ENCODE results near the gene BRINP3.

GRCh38 chr1:190102757-190103326, 374.8 kb downstream of the BRINP3 start:
- no peak for TF ChIP-seq HMGXB4 (CRISPR knock-in tag; IDR thresholded peaks at IDR 0.05)
- TF ChIP-seq JUN (IDR thresholded peaks at IDR 0.05; ENCODE audit: borderline replicate concordance, low read depth, low read length) = no peak
- no peak for TF ChIP-seq JUN (CRISPR knock-in tag; IDR thresholded peaks at IDR 0.05; ENCODE audit: borderline replicate concordance)
- no peak for TF ChIP-seq GTF3C2 (IDR thresholded peaks at IDR 0.05; ENCODE audit: borderline replicate concordance, extremely low read depth, insufficient read length)
- TF ChIP-seq SNAPC5 (CRISPR knock-in tag; IDR thresholded peaks at IDR 0.05) = no peak
- TF ChIP-seq ILK (tag; IDR thresholded peaks at IDR 0.05; ENCODE audit: borderline replicate concordance, low read depth) = no peak
